CD4-positive, alpha-beta T cell treated with Interleukin-10 for 1 hour (primary cell): ENCODE data around the gene SQSTM1.
"Not testable (repeated sequence)": the region's sequence is repeated elsewhere in the genome, so short reads cannot be mapped to it uniquely, and the experiment has no call there.

Experiments used
- DNase-seq: peaks from one replicate; pipeline ENCODE4 v3.0.0-alpha.2; 2020

The SQSTM1 gene

DNA sequence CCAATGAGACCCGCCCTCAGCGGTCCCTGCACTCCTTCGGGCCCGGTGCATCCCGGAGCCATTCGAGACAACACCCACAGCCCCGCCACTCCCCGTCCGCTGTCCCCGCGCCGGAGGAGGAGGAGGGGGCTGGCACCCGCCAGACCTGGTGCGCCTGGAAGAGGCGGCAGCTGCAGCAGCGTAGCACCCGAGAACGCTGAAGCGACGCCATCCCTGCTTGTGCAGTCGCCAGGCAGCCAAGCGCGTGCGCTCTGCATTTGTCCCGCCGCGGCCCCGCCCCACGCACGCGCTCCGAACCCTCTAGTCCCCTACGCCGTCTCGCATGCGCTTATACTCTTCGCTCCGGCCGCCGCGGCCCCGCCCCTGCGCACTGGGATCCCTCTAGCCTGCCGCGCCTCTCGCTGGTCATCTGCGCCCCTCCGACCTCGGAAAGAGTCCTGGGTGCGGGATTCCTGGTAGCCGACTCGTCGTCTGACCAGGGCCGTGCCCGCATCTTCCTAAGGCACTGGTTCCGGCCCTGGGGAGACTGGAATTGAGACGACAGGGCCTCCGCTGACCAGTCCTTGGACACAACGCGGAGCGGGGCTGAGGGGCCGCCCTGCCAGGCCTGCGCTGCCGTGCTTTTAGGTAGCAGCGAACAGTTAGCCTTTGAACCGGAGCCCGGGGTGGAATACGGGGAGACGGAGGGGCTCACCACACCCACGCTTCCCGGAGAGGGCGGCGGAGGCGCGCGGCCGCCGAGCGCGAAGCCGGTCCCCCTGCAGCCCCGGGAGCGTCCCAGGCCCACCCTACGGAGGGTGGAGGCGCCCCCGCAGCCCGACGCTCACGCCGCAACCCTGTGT lies 38.1 kb downstream of the SQSTM1 start, which contains the start of gene MRNIP:
Gene MRNIP, minus strand, starts transcription at position 232 of the 842 bp plus-strand sequence. Its CDS starts 21 bp downstream, at position 211.
- peak; percentile 88 for DNase-seq

- DNase-seq = no peak
Observed at GRCh38 chr5:179860301-179860700, 39.6 kb downstream of the SQSTM1 start.

GRCh38 chr5:179862296-179862695 lies 41.6 kb downstream of the SQSTM1 start:
- DNase-seq = no peak

- DNase-seq = no peak
Observed at GRCh38 chr5:179862891-179863290, 42.2 kb downstream of the SQSTM1 start.

- no peak for DNase-seq
Observed at GRCh38 chr5:179863449-179864085, 42.9 kb downstream of the SQSTM1 start.

- DNase-seq = no peak
Observed at GRCh38 chr5:179864686-179865085, 44.0 kb downstream of the SQSTM1 start.

DNA sequence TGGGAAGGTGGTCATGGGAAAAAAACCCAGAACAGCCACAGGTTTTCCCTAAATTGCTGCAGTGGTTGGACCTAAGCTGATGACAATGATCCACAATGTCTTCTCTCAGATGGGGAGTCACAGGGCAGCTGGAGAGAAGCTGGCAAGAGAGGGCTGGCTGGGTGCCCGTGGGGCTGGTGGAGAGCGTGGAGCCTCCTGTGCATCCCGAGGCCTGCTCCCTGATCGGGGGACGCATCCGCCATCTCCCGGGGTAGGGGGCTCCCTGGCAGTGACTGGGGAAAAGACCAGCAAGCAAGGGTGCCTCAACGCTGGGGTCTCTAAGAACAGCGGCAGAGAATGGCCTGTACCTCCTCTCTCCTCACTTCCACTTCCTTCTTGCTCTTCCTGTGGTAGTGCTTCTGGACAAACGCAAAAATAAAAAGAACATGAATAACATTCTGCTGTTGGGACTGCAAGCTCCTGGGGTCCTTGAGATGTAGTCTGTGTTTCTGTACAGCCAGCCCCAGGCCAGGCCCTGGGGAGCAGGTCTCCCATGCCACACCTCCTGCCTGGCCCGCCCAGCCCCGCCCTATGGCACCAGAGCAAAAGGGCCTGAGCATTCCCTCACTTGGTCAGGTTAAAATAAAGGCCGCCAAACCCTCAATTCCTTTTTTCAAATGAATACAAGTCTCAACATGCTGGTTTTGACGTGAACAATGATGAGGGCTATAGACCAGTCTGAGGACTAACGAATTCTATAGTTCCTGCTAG lies 45.0 kb downstream of the SQSTM1 start:
- DNase-seq = no peak

GRCh38 chr5:179866241-179867078 lies 45.8 kb downstream of the SQSTM1 start:
- no peak for DNase-seq

- no peak for DNase-seq
Observed at GRCh38 chr5:179867079-179867465, 46.4 kb downstream of the SQSTM1 start.

- no peak for DNase-seq
Observed at GRCh38 chr5:179867476-179867875, 46.8 kb downstream of the SQSTM1 start.

- no peak for DNase-seq
Observed at GRCh38 chr5:179868541-179868940, 47.8 kb downstream of the SQSTM1 start.

DNA sequence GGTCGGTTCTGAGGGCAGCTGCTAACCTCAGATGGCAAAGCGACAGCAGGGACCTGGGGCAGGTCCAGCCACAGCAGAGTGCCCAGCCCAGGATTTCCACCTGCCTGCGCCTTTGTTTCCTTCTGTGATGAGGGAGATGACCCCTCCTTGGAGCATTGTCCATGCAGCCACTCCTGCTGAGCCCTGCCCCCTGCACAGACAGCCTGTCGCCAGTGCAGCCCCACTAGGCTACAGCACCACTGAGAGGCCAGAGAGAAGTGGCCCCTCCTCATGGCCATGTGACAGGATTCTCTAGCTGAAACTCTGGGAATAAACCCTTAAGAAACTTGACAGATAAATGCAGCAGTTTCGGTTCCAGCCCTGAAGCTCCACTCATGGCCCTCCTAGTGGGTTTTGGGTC lies 48.4 kb downstream of the SQSTM1 start:
- no peak for DNase-seq

DNA sequence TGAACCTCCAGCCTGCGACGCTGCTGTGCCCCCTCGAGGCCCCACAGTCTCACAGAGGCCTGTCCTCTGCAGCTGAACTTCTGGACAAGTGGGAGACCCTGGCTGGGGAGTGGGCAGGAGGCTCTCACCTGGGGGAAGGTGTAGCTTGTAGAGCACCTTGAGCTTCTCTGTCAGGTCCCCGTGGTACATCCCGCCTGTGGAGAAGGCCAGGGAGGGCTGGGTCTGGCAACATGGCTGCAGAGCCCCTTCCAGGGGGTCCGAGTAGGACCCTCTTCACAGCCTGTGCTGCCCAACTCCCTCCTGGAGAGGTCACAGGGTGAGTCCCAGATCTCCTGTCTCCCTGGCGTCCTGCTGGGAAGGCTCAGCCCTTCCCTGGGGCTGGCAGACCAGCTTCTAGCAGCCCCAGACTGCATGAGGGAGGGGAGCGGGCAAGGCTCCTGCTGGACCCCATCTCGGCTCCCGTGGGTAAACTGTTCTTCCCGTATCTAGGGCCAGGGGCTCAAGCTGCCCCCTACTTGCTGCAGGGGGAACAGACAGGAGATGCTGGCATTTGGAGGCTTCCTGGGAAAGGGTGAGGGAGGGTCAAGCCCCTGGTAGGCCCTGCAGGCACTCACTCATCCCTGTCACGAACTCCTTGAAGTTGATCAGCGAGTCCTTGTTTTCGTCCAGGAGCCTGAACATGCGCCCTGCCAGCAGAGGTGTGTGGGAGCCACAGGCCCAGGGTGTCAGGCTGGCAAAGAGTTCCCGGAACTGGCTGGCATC lies 49.1 kb downstream of the SQSTM1 start:
- DNase-seq = no peak

DNA sequence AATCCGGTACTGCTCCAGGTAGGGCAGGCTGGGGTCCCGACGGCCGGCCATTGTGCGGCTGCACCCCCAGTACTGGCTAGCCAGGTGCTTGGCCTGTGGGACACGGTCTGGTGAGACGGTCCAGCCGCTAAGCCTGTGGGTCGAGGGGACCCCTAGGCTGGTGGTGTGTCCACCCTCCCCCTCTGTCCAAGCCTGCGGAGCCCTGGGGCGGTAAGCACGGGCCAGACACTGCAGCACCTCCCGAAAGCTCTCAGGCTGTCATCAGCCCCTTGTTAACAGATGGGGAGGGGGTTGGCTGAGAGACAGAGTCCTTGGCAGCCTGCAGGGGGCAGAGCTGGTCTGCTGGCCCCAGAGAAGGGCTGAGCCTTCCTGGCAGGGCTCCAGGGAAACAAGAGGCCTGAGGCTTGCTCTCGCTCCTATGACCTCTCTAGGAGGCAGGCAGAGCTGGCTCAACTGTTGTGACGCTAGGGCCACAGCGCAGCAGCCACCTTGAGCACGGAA lies 49.7 kb downstream of the SQSTM1 start:
- DNase-seq = peak; percentile 4

GRCh38 chr5:179870952-179871351 lies 50.2 kb downstream of the SQSTM1 start:
- DNase-seq = no peak

DNA sequence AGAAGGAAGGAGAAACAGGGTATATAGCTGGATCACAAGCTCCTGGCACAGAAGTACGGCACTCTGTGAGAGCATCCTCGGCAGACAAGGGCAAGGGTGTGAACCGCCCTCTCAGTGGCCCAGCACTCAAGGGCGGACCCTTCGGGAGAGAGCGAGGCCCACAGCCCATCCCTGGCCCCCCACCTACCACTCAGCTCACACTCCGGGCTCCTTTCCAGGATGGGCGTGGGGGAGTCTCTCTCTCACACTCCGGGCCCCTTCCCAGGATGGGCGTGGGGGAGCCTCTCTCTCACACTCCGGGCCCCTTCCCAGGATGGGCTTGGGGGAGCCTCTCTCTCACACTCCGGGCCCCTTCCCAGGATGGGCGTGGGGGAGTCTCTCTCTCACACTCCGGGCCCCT lies 50.8 kb downstream of the SQSTM1 start:
- not testable (repeated sequence) for DNase-seq

GRCh38 chr5:179872055-179872827 lies 51.5 kb downstream of the SQSTM1 start:
- no peak for DNase-seq

GRCh38 chr5:179872828-179873575 lies 52.3 kb downstream of the SQSTM1 start:
- DNase-seq = no peak

DNA sequence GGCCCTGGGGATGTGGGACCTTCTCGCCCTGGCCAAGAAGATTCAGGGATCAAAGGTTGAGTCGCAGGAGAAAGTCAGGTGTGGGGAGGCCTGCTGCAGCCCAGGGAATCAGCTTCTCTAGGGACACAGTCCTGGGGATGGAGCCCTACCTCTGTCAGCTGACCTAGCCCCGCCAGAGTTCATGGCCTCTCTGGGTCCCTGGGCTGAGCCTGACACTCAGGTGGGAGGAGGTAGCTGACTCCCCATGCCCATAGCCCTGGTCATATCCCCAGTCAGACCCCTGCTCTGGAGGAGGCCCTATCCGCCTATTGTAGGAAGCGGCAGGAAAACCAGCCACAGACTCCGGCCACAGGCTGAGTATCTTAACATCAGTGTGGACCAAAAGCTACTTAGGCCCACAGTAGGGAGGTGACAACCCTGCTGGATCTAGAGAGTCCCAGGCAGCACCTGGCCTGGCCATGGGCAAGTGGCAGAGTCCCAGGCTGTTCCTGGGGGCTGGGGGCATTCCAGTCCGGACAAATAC lies 52.9 kb downstream of the SQSTM1 start:
- no peak for DNase-seq

GRCh38 chr5:179874136-179874535 lies 53.4 kb downstream of the SQSTM1 start:
- DNase-seq = no peak
